Gastroesophageal sphincter (tissue), 4 donors: ENCODE data around the gene WNT11. TPM values are rescaled to one million over a fixed set of nuclear protein-coding genes. Genes with fewer than 3 reads are reported as not detected.

Source experiments
- ATAC-seq: fragments of 150-250 bp; one replicate; pipeline ENCODE4 v1.9.1; 2016; ENCODE audit warnings: mild to moderate bottlenecking, moderate library complexity
- H3K27ac ChIP-seq, 4 donors: fragments of 200-600 bp; sonication (generic) in 3 of 4; 1 replicate in 3 of 4; 2 replicates in 1 of 4; pipeline ENCODE4 v1.5.1; 2016 to 2019
- H3K27me3 ChIP-seq: fragments of 200-600 bp; sonication (generic); one replicate; pipeline ENCODE4 v1.5.1; 2019
- H3K36me3 ChIP-seq, 2 donors: fragments of 200-600 bp; sonication (generic); one replicate each; pipeline ENCODE4 v1.5.1; 2019; ENCODE audit warnings: control low read depth in 1 of 2
- H3K4me1 ChIP-seq, 3 donors: fragments of 200-600 bp; sonication (generic); 1 replicate in 2 of 3; 2 replicates in 1 of 3; pipeline ENCODE4 v1.5.1; 2016 to 2019; ENCODE audit warnings: control low read depth in 2 of 3
- H3K4me3 ChIP-seq, 2 donors: fragments of 200-600 bp; sonication (generic); one replicate each; pipeline ENCODE4 v1.5.1; 2019; ENCODE audit warnings: mild to moderate bottlenecking in 1 of 2, moderate library complexity in 1 of 2
- H3K9me3 ChIP-seq, 3 donors: fragments of 200-600 bp; sonication (generic); one replicate each; pipeline ENCODE4 v1.5.1; 2017 to 2019; ENCODE audit warnings: control low read depth in 2 of 3
- EP300 ChIP-seq: sonication (generic); formaldehyde crosslinking; IDR thresholded peaks from one replicate; pipeline ENCODE4 v1.6.1; 2017; ENCODE audit warnings: antibody characterized with exemption, mild to moderate bottlenecking
- POLR2A ChIP-seq, 2 donors: fragments of 450-650 bp; IDR thresholded peaks; one replicate each; pipeline ENCODE4 v1.6.1; 2017; ENCODE audit warnings: antibody characterized with exemption in 2 of 2, mild to moderate bottlenecking in 2 of 2, moderate library complexity in 1 of 2
- POLR2AphosphoS5 ChIP-seq: sonication (generic); formaldehyde crosslinking; IDR thresholded peaks from one replicate; pipeline ENCODE4 v1.6.1; 2017; ENCODE audit warnings: antibody characterized with exemption
- WGBS, 2 donors: methylation state at CpG; one replicate each; pipeline ENCODE4 v1.1.5; 2018; ENCODE audit warnings: low coverage in 1 of 2; 5-methylcytosine and 5-hydroxymethylcytosine counted together
- total RNA-seq, 4 donors: library from RNA; depleted of rRNA; stranded (reverse); fragments of >200 nt; gene quantifications; one replicate each; pipeline ENCODE4 v1.1.0, GENCODE V29; 2016
- TF ChIP-seq, protein P1 (sequence below), 4 experiments: fragments of 200-600 bp in 2 of 4; fragments of 450-650 bp in 2 of 4; sonication (generic) in 1 of 4; IDR thresholded peaks; one replicate each; pipeline ENCODE4 v1.5.1; 2017 to 2019; ENCODE audit warnings: antibody characterized with exemption in 4 of 4, mild to moderate bottlenecking in 2 of 4, moderate library complexity in 2 of 4

The WNT11 gene
- total RNA-seq, 4 donors from 2014 or later, result 2.5 to 17.1 (median 5.4) TPM

- ATAC-seq, result peak; percentile 51
- no peak overlapping the region for H3K4me3 ChIP-seq
- TF ChIP-seq POLR2AphosphoS5 (no peak), EP300 (no peak)
- TF ChIP-seq, protein P1, sequence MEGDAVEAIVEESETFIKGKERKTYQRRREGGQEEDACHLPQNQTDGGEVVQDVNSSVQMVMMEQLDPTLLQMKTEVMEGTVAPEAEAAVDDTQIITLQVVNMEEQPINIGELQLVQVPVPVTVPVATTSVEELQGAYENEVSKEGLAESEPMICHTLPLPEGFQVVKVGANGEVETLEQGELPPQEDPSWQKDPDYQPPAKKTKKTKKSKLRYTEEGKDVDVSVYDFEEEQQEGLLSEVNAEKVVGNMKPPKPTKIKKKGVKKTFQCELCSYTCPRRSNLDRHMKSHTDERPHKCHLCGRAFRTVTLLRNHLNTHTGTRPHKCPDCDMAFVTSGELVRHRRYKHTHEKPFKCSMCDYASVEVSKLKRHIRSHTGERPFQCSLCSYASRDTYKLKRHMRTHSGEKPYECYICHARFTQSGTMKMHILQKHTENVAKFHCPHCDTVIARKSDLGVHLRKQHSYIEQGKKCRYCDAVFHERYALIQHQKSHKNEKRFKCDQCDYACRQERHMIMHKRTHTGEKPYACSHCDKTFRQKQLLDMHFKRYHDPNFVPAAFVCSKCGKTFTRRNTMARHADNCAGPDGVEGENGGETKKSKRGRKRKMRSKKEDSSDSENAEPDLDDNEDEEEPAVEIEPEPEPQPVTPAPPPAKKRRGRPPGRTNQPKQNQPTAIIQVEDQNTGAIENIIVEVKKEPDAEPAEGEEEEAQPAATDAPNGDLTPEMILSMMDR (IDR thresholded peaks at IDR 0.05), result no peak
- no peaks in the 10 kb centered on the region for H3K36me3 ChIP-seq
- peak overlapping the region in 3 of 4 donors; percentile 35 to 62 (median 57) for H3K27ac ChIP-seq
- WGBS, 2 donors, result 40 to 48% methylated on average over 1 to 6 of the region's 15 CpGs
- no peaks in the 10 kb centered on the region for H3K27me3 ChIP-seq
- peaks cover 0 to 33% (median 0%) of the 10 kb centered on the region in 3 donors for H3K4me1 ChIP-seq
- no peaks in the 10 kb centered on the region for H3K9me3 ChIP-seq
Observed at GRCh38 chr11:76185931-76186401, 20.3 kb downstream of the WNT11 start.

GRCh38 chr11:76185511-76185910, 20.8 kb downstream of the WNT11 start:
- no peaks in the 10 kb centered on the region for H3K9me3 ChIP-seq
- H3K27ac ChIP-seq, result peak overlapping the region in 3 of 4 donors; percentile 35 to 62 (median 57)
- H3K36me3 ChIP-seq, result no peaks in the 10 kb centered on the region
- TF ChIP-seq EP300, result no peak
- TF ChIP-seq POLR2A (IDR thresholded peaks at IDR 0.05), result no peak
- no peak for TF ChIP-seq POLR2AphosphoS5
- TF ChIP-seq, protein P1 (IDR thresholded peaks at IDR 0.05), result no peak
- peak; percentile 32 for ATAC-seq
- WGBS, 2 donors, result 61 to 97% methylated on average over 5 to 6 of the region's 10 CpGs
- no peak overlapping the region for H3K4me3 ChIP-seq
- no peaks in the 10 kb centered on the region for H3K27me3 ChIP-seq
- peaks cover 0 to 29% (median 0%) of the 10 kb centered on the region in 3 donors for H3K4me1 ChIP-seq

GRCh38 chr11:76184551-76184993, 21.7 kb downstream of the WNT11 start:
- no peak for TF ChIP-seq POLR2A (IDR thresholded peaks at IDR 0.05)
- no peak for ATAC-seq
- Histone ChIP-seq H3K4me3 (no peak overlapping the region), H3K9me3 (no peaks in the 10 kb centered on the region), H3K27me3 (no peaks in the 10 kb centered on the region), H3K36me3 (no peaks in the 10 kb centered on the region), H3K27ac (no peak overlapping the region), H3K4me1 (peaks cover 0 to 23% (median 0%) of the 10 kb centered on the region in 3 donors)
- WGBS, 2 donors, result 71 to 86% methylated on average over 4 of the region's 7 CpGs

DNA sequence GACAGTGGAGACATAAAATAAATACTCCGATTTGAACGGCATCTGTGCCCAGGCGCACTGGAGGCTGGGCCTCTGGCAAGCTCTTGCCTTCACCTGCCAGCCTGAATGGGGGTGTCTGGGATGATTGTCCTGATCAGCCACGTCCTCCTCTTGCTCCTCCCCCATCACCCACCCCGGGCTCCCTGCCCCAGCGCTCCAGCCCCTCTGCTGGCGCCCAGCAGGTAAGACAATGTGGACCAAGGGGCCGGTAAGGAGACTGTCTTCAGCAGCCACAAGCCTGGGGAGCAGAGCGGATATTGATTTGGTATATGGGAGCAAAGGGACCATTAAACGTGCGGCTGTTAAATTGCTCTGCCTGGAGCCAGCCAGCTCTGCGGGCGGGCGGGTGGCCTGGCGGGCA, 24.9 kb downstream of the WNT11 start:
- 100% methylated on average over 1 of the region's 15 CpGs; no CpG with 5 or more reads in 1 of the 2 donors for WGBS, 2 donors
- H3K27me3 ChIP-seq, result no peaks in the 10 kb centered on the region
- TF ChIP-seq, protein P1 (IDR thresholded peaks at IDR 0.05), result no peak
- TF ChIP-seq POLR2AphosphoS5 (no peak), POLR2A (IDR thresholded peaks at IDR 0.05) (no peak), EP300 (no peak)
- no peak overlapping the region for H3K4me3 ChIP-seq
- no peaks in the 10 kb centered on the region for H3K9me3 ChIP-seq
- no peaks in the 10 kb centered on the region for H3K36me3 ChIP-seq
- no peak for ATAC-seq
- no peak overlapping the region for H3K27ac ChIP-seq
- H3K4me1 ChIP-seq, result peaks cover 0 to 16% (median 0%) of the 10 kb centered on the region in 3 donors

GRCh38 chr11:76179147-76179546, 27.2 kb downstream of the WNT11 start:
- Histone ChIP-seq H3K27me3 (no peaks in the 10 kb centered on the region), H3K4me3 (no peak overlapping the region), H3K27ac (no peak overlapping the region), H3K9me3 (no peaks in the 10 kb centered on the region), H3K4me1 (no peaks in the 10 kb centered on the region), H3K36me3 (no peaks in the 10 kb centered on the region)
- WGBS, 2 donors, result 96 to 100% methylated on average over 2 to 4 of the region's 13 CpGs
- TF ChIP-seq EP300 (no peak), POLR2AphosphoS5 (no peak), POLR2A (IDR thresholded peaks at IDR 0.05) (no peak)
- TF ChIP-seq, protein P1 (IDR thresholded peaks at IDR 0.05), result no peak
- ATAC-seq, result no peak
